Temporal lobe (tissue), 2 donors: ENCODE data around the gene SPG11. TPM values are rescaled to one million over a fixed set of nuclear protein-coding genes. Genes with fewer than 3 reads are reported as not detected.

Source experiments
- small RNA-seq: library from RNA; depleted of rRNA; stranded (forward); fragments of <200 nt; gene quantifications from one replicate; pipeline ENCODE3, GENCODE V24; 2014; ENCODE audit warnings: low replicate concordance
- total RNA-seq: library from RNA; depleted of rRNA; stranded (reverse); fragments of >200 nt; gene quantifications from one replicate; pipeline ENCODE4 v1.2.3, GENCODE V29; 2014

SPG11 gene
- total RNA-seq, 1 donor from 2014 or later, result 57.0 TPM

Small RNAs within 50 kb of the gene (small RNA-seq; reads per million reads assigned to genes)
- gene RF00019, result not detected

Other genes with a start within 250 kb of the SPG11 start
- gene CTDSPL2, start 236.0 kb downstream of the SPG11 start, total RNA-seq, result 89.2 TPM
- gene EIF3J, start 126.5 kb downstream of the SPG11 start, total RNA-seq, result 67.1 TPM
- gene PATL2, start 47.7 kb upstream of the SPG11 start, total RNA-seq, result not detected
- 223 TPM for gene B2M, start 47.9 kb upstream of the SPG11 start, total RNA-seq
- 27.0 TPM for gene TRIM69, start 72.9 kb upstream of the SPG11 start, total RNA-seq